Vagina (tissue), 2 donors: Measurements from ENCODE around the gene TTC7B.

Experiments
- POLR2AphosphoS5 ChIP-seq, 2 donors: sonication (generic); formaldehyde crosslinking; IDR thresholded peaks; one replicate each; pipeline ENCODE4 v1.9.0; 2017; ENCODE audit warnings: antibody characterized with exemption in 2 of 2, mild to moderate bottlenecking in 2 of 2, low read depth in 1 of 2; ENCODE audit not compliant: insufficient read depth in 1 of 2
- TF ChIP-seq, protein P1 (sequence below), 3 experiments: fragments of 450-650 bp in 2 of 3; fragments of 200-600 bp in 1 of 3; sonication (generic) in 1 of 3; IDR thresholded peaks; one replicate each; pipeline ENCODE4 v1.5.1; 2017 to 2019; ENCODE audit warnings: antibody characterized with exemption in 3 of 3, mild to moderate bottlenecking in 2 of 3, moderate library complexity in 2 of 3

- no peak for TF ChIP-seq POLR2AphosphoS5 (IDR thresholded peaks at IDR 0.05; ENCODE audit: insufficient read depth in 1 of 2, low read depth in 1 of 2)
- TF ChIP-seq, protein P1, sequence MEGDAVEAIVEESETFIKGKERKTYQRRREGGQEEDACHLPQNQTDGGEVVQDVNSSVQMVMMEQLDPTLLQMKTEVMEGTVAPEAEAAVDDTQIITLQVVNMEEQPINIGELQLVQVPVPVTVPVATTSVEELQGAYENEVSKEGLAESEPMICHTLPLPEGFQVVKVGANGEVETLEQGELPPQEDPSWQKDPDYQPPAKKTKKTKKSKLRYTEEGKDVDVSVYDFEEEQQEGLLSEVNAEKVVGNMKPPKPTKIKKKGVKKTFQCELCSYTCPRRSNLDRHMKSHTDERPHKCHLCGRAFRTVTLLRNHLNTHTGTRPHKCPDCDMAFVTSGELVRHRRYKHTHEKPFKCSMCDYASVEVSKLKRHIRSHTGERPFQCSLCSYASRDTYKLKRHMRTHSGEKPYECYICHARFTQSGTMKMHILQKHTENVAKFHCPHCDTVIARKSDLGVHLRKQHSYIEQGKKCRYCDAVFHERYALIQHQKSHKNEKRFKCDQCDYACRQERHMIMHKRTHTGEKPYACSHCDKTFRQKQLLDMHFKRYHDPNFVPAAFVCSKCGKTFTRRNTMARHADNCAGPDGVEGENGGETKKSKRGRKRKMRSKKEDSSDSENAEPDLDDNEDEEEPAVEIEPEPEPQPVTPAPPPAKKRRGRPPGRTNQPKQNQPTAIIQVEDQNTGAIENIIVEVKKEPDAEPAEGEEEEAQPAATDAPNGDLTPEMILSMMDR (IDR thresholded peaks at IDR 0.05): no peak
These were observed 123.4 kb downstream of the TTC7B start for GRCh38 chr14:90692826-90693225.
